Measurements from ENCODE around the gene GIMAP6.

GIMAP6 gene

DNA sequence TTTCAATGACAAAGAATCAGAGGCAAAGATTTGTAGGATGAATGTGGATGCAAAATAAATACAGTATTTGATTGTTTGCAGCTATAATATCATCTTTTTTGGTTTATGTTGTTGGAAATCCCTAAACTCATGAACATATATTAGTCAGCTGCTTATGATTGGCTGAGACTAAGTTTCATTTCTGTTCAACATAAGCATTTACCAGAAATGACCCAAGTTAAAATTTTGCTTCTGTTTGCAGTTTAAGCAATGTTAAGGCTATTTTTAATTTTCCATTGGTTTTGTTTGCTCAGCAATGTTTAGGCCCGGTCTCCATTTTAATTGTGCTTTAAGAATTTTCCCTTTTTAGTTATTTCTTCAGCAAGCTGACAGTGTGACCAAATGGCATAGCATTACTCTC, 22.0 kb downstream of the GIMAP6 start:
- TF ChIP-seq GATA3 (IDR thresholded peaks at IDR 0.05; ENCODE audit: low read depth, low read length) = no peak
- TF ChIP-seq GATA2 (IDR thresholded peaks at IDR 0.05; ENCODE audit: low read depth, low read length) = no peak

DNA sequence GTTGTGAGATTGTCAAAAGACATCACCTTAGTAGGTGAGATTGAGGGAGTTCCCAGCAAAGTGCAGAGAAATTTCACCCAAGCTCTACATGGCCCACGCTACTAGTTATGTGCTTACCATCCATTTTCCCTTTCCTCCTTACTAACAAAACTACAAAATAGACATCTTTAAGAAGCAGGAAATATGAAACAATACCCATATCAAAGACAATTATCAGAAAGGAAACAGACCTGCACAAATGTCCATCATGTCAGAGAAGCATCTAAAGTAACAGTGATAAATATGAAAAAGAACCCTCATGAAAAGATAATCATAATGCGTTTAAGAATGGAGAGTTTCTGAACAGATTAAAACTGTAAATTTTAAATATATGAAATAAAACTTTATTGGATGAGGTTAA, 36.8 kb downstream of the GIMAP6 start:
- TF ChIP-seq GATA2 (IDR thresholded peaks at IDR 0.05; ENCODE audit: low read depth, low read length) = no peak
- no peak for TF ChIP-seq GATA3 (IDR thresholded peaks at IDR 0.05; ENCODE audit: low read depth, low read length)

- no peak for TF ChIP-seq GATA2 (IDR thresholded peaks at IDR 0.05; ENCODE audit: low read depth, low read length)
- no peak for TF ChIP-seq GATA3 (IDR thresholded peaks at IDR 0.05; ENCODE audit: low read depth, low read length)
These were observed 37.4 kb downstream of the GIMAP6 start for GRCh38 chr7:150594805-150595204.

- TF ChIP-seq GATA3 (IDR thresholded peaks at IDR 0.05; ENCODE audit: low read depth, low read length) (no peak), GATA2 (IDR thresholded peaks at IDR 0.05; ENCODE audit: low read depth, low read length) (no peak)
These were observed 44.6 kb downstream of the GIMAP6 start for GRCh38 chr7:150587551-150587950.

DNA sequence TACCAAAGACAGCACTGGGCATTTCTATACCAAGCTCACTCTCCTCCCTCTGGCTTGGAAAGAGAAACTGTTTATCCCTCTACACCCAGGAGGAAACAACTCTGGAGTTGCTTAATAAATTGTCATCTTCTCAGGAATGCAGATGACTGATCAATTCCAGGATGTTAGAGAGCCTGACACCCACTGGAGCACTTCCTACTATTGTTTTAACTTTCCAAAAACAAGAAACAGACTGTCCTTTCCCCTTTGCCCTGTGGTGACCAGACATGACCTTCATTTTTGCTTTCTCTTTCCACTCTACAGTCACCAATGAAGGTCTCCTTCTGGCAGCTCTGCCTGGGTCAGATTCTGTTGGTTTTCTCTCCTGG, 45.4 kb downstream of the GIMAP6 start:
- no peak for TF ChIP-seq GATA2 (IDR thresholded peaks at IDR 0.05; ENCODE audit: low read depth, low read length)
- TF ChIP-seq GATA3 (IDR thresholded peaks at IDR 0.05; ENCODE audit: low read depth, low read length) = no peak

GRCh38 chr7:150586068-150586784, 46.0 kb downstream of the GIMAP6 start:
- TF ChIP-seq GATA2 (IDR thresholded peaks at IDR 0.05; ENCODE audit: low read depth, low read length) (no peak), GATA3 (IDR thresholded peaks at IDR 0.05; ENCODE audit: low read depth, low read length) (no peak)

- TF ChIP-seq GATA2 (IDR thresholded peaks at IDR 0.05; ENCODE audit: low read depth, low read length) = no peak
- no peak for TF ChIP-seq GATA3 (IDR thresholded peaks at IDR 0.05; ENCODE audit: low read depth, low read length)
These were observed 47.0 kb downstream of the GIMAP6 start for GRCh38 chr7:150585199-150585598.

GRCh38 chr7:150580638-150581394, 51.4 kb downstream of the GIMAP6 start:
- TF ChIP-seq GATA3 (IDR thresholded peaks at IDR 0.05; ENCODE audit: low read depth, low read length) (no peak), GATA2 (IDR thresholded peaks at IDR 0.05; ENCODE audit: low read depth, low read length) (no peak)

All from SH-SY5Y (cell line).